Neural crest cell (in vitro differentiated cells): ENCODE results near the gene KRT6B. TPM values are rescaled to one million over a fixed set of nuclear protein-coding genes. Genes with fewer than 3 reads are reported as not detected.

ENCODE experiments used
- DNase-seq: peaks from one replicate; pipeline ENCODE4 v3.0.0; 2021; ENCODE audit warnings: low read depth, mixed read lengths, low spot score
- H3K27ac Mint-ChIP-seq: one replicate; pipeline ENCODE4 v1.8.0; 2021; ENCODE audit warnings: mild to moderate bottlenecking, mixed read lengths; ENCODE audit not compliant: unreplicated experiment
- H3K27me3 Mint-ChIP-seq: 2 replicates; pipeline ENCODE4 v1.8.0; 2021; ENCODE audit warnings: low read depth, mild to moderate bottlenecking, mixed read lengths
- H3K36me3 Mint-ChIP-seq: 2 replicates; pipeline ENCODE4 v1.8.0; 2021; ENCODE audit warnings: low read depth, mild to moderate bottlenecking, mixed read lengths
- H3K4me1 Mint-ChIP-seq: 2 replicates; pipeline ENCODE4 v1.8.0; 2021; ENCODE audit warnings: mixed read lengths
- H3K4me3 Mint-ChIP-seq: one replicate; pipeline ENCODE4 v1.8.0; 2021; ENCODE audit warnings: mild to moderate bottlenecking, mixed read lengths
- H3K9me3 Mint-ChIP-seq: 2 replicates; pipeline ENCODE4 v1.8.0; 2021; ENCODE audit warnings: mixed read lengths
- total RNA-seq: library from RNA; stranded (reverse); gene quantifications from 2 replicates; pipeline ENCODE4 v1.2.1, GENCODE V29; 2021
- TF ChIP-seq, protein P1 (sequence below): fragments of 200-600 bp; sonication (generic); conservative IDR thresholded peaks from 2 replicates; pipeline ENCODE4 v1.5.0; 2021; ENCODE audit warnings: antibody characterized with exemption, mild to moderate bottlenecking

The KRT6B gene
- total RNA-seq, 1 donor from 2014 or later = not detected

GRCh38 chr12:52436828-52437474, 15.0 kb downstream of the KRT6B start:
- no peak for DNase-seq
- no peak overlapping the region for H3K4me3 Mint-ChIP-seq
- peaks cover 5% of the 10 kb centered on the region for H3K27me3 Mint-ChIP-seq
- peaks cover 22% of the 10 kb centered on the region for H3K4me1 Mint-ChIP-seq
- TF ChIP-seq, protein P1, sequence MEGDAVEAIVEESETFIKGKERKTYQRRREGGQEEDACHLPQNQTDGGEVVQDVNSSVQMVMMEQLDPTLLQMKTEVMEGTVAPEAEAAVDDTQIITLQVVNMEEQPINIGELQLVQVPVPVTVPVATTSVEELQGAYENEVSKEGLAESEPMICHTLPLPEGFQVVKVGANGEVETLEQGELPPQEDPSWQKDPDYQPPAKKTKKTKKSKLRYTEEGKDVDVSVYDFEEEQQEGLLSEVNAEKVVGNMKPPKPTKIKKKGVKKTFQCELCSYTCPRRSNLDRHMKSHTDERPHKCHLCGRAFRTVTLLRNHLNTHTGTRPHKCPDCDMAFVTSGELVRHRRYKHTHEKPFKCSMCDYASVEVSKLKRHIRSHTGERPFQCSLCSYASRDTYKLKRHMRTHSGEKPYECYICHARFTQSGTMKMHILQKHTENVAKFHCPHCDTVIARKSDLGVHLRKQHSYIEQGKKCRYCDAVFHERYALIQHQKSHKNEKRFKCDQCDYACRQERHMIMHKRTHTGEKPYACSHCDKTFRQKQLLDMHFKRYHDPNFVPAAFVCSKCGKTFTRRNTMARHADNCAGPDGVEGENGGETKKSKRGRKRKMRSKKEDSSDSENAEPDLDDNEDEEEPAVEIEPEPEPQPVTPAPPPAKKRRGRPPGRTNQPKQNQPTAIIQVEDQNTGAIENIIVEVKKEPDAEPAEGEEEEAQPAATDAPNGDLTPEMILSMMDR = no peak
- H3K36me3 Mint-ChIP-seq = no peaks in the 10 kb centered on the region
- peak overlapping the region; percentile 82 for H3K27ac Mint-ChIP-seq
- H3K9me3 Mint-ChIP-seq = peaks cover 3% of the 10 kb centered on the region

DNA sequence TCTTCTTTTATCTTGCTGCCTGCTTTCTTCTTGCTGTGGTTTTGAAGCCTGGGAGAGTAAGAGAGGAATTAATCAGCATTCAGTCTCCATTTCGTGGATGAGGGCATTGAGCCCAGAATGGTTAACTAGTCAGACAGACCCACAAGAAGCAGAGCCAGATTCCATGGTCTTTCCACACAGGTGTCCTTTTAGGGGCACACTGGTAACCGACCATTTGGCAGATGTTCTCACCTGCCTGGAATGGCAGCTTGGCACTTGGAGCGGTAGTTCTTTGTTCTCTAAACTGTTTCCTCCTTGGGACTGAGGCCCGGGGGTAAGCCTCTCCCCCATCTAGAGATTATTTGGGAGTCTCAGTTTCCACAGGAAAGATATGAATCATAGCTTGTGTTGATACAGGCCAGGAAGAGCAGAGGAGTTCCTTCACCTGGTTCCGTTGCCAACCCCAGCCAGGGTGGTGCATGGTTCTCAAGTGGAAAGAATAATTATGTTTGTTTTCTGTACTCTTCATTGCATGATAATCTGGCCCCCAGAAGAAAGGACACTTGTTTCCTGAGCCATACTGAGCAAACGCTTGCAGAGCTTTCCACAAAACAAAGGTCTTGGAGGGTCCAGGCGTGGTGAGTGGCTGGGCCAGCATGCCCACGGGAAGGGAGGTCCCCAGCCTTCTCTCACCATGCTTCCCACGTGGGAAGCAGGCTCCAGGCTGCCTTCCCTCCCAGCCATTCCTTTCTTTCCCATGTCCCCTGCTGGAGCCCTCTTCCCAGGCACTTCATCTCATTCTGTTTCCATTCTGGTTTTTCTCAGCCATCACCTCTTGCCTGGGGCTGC, 15.7 kb downstream of the KRT6B start:
- H3K4me3 Mint-ChIP-seq = no peak overlapping the region
- peak overlapping the region; percentile 82 for H3K27ac Mint-ChIP-seq
- no peaks in the 10 kb centered on the region for H3K36me3 Mint-ChIP-seq
- no peak for DNase-seq
- TF ChIP-seq, protein P1 = no peak
- peaks cover 8% of the 10 kb centered on the region for H3K27me3 Mint-ChIP-seq
- peaks cover 3% of the 10 kb centered on the region for H3K9me3 Mint-ChIP-seq
- peaks cover 17% of the 10 kb centered on the region for H3K4me1 Mint-ChIP-seq

DNA sequence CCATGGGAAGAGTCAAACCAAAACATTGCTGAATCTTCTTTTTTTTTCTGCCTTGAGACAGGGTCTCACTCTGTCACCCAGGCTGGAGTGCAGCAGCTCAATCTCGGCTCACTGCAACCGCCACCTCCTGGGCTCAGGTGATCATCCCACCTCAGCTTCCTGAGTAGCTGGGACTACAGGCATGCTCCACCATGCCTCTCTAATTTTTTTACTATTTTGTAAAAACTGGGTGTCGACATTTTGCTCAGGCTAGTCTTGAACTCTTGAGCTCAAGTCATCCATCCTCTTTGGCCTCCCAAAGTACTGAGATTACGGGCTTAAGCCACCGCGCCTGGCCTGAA, 16.3 kb downstream of the KRT6B start:
- Mint-ChIP-seq H3K36me3 (no peaks in the 10 kb centered on the region), H3K27ac (no peak overlapping the region), H3K4me1 (peaks cover 11% of the 10 kb centered on the region), H3K4me3 (no peak overlapping the region), H3K27me3 (peaks cover 11% of the 10 kb centered on the region), H3K9me3 (peaks cover 3% of the 10 kb centered on the region)
- TF ChIP-seq, protein P1 = no peak
- DNase-seq = no peak

DNA sequence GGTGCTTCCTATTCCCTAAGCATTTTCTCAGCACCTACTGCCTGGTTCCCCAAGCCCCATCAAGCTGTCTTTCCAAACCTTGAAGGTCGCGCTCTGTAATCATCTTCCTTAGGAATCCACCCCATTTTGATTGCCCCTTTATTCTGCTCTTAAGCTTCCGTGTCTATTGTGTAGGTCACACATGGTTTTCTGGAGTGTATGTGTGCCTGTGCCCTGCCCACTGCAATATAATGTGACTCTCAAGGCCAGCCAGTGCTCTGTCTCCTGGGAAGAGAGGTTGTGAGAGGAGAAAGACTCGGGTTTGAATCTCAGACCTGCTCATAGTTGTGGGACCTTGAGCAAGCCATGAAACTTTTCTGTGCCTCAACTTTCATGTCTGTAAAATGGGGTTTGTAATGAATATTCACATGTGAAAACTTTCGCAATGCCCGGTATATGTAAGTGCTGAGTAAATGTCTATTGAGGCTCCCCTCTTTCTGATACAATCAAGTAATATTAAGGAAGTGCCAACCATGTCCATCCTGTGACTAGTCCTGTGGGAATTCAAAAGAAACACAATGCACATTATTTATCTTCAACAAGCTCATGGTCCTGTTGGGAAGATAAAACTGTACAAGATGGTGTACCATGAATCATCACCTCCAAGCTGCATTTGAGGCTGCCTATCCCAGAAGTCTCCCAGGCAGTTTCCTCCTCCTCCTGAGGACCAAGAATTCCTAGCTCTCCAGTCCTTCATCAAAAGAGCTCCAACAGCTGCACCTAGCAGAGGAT, 17.0 kb downstream of the KRT6B start:
- H3K9me3 Mint-ChIP-seq = peaks cover 3% of the 10 kb centered on the region
- TF ChIP-seq, protein P1 = no peak

DNA sequence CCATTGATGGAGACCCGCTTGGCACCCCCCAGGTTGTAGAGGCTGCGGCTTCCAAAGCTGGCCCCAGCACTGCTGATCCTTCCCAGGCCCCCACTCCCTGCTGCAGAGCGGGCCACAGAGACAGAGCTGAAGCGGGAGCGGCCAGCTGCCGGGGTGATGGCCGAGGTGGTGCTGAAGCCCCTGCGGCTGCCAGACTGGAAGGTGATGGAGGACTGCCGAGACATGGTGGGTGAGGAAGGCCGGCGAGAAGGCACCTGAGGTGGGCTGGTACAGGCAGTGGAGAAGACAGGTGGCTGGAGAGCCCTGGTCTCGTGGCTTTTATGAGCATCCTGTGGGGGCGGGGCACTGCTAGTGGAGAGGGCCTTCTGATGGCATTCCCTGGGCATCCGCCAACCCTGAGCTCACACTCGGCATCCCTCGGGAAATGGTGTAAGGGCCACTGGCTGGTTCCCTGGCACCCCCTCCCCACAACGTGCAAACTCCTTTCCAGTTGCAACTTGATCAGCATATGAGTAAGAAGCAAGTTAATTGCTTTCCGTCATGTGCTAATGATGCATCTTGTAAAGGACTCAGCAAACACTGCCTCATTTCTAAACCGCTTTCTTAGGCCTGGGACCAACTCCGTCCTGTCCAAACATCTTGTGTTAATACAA, 17.7 kb downstream of the KRT6B start, which contains the start of gene KRT75:
TSS of gene KRT75 (minus strand) at position 291 of the 653 bp plus-strand sequence. CDS start at position 224, 67 bp downstream.
- peaks cover 3% of the 10 kb centered on the region for H3K9me3 Mint-ChIP-seq
- no peak within 1 kb of the TSS for H3K4me3 Mint-ChIP-seq
- H3K27ac Mint-ChIP-seq = no peak within 1 kb of the TSS
- peaks cover 23% of the 10 kb centered on the region for H3K27me3 Mint-ChIP-seq
- DNase-seq = no peak
- peaks cover 10% of the 10 kb centered on the region for H3K4me1 Mint-ChIP-seq
- no peaks in the 10 kb centered on the region for H3K36me3 Mint-ChIP-seq
- TF ChIP-seq, protein P1 = no peak

More for the DNA sequence above, 17.0 kb downstream of the KRT6B start:
- Mint-ChIP-seq H3K36me3 (no peaks in the 10 kb centered on the region), H3K27me3 (peaks cover 18% of the 10 kb centered on the region), H3K4me3 (no peak overlapping the region), H3K4me1 (peaks cover 10% of the 10 kb centered on the region), H3K27ac (no peak overlapping the region)
- DNase-seq = no peak
